NCI-H2196 treated with DMSO at 0.1 percent for 48 hours (cell line): ENCODE results near the gene PON1.

Source experiments
- DNase-seq: peaks from one replicate; lab custom pipeline; 2025; ENCODE audit not compliant: unreplicated experiment; lab: John Stamatoyannopoulos, UW

Gene PON1

GRCh38 chr7:95261895-95262415 lies 62.4 kb downstream of the PON1 start:
- DNase-seq: no peak

GRCh38 chr7:95255691-95256090 lies 68.6 kb downstream of the PON1 start:
- no peak for DNase-seq

- DNase-seq: no peak
These were observed 70.3 kb downstream of the PON1 start for GRCh38 chr7:95253986-95254385.

GRCh38 chr7:95251966-95252365 lies 72.4 kb downstream of the PON1 start:
- no peak for DNase-seq

- no peak for DNase-seq
These were observed 73.8 kb downstream of the PON1 start for GRCh38 chr7:95250571-95250970.
